HUES6 (cell line): ENCODE measurements around the gene COMMD2.
A peak's percentile ranks its signal among the peaks of the same experiment; 100 is the strongest.

ENCODE experiments used
- H3K27ac ChIP-seq: 2 replicates; pipeline ENCODE4 v1.7.0; 2013; ENCODE audit warnings: low read depth, mild to moderate bottlenecking, low read length, inconsistent platforms
- H3K27me3 ChIP-seq: 2 replicates; pipeline ENCODE4 v1.6.1; 2013; ENCODE audit warnings: low read length; ENCODE audit not compliant: control insufficient read depth, insufficient read depth
- H3K36me3 ChIP-seq: 2 replicates; pipeline ENCODE4 v1.6.1; 2013; ENCODE audit warnings: low read length; ENCODE audit not compliant: control insufficient read depth, insufficient read depth
- H3K4me1 ChIP-seq: 2 replicates; pipeline ENCODE4 v1.6.1; 2013; ENCODE audit warnings: low read length; ENCODE audit not compliant: control insufficient read depth, insufficient read depth
- H3K4me3 ChIP-seq: 2 replicates; pipeline ENCODE4 v1.5.1; 2013; ENCODE audit warnings: low read depth, low read length
- H3K9ac ChIP-seq: one replicate; pipeline ENCODE4 v1.6.1; 2013; ENCODE audit warnings: mild to moderate bottlenecking, low read length
- H3K9me3 ChIP-seq: 2 replicates; pipeline ENCODE4 v1.6.1; 2013; ENCODE audit warnings: low read depth, low read length; ENCODE audit not compliant: control insufficient read depth, insufficient read depth

COMMD2 gene

GRCh38 chr3:149753717-149754116, 1.4 kb upstream of the COMMD2 start:
- no peaks in the 10 kb centered on the region for H3K4me1 ChIP-seq
- no peaks in the 10 kb centered on the region for H3K9me3 ChIP-seq
- H3K4me3 ChIP-seq: no peak overlapping the region
- H3K27me3 ChIP-seq: no peaks in the 10 kb centered on the region
- peaks cover 15% of the 10 kb centered on the region for H3K36me3 ChIP-seq
- H3K9ac ChIP-seq: no peak overlapping the region
- no peak overlapping the region for H3K27ac ChIP-seq

DNA sequence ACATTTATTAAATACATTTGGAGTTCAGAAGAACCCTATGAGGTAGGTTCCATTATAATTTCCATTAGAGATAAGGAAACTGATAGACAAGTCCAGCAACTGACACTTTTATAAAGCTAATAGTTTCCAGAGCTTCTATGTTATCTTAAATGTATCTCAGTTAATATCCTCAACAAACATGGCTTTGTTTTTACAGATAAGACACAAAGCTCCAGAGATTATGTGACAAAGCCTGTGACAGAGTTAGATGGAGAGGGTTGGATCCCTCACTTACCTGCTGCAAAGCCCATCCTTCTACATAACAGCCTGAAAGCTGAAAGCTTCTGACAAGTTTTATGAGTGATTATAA, 473 bp upstream of the COMMD2 start:
- no peaks in the 10 kb centered on the region for H3K4me1 ChIP-seq
- H3K9me3 ChIP-seq: no peaks in the 10 kb centered on the region
- no peak overlapping the region for H3K27ac ChIP-seq
- peak overlapping the region; percentile 91 for H3K9ac ChIP-seq
- peak overlapping the region; percentile 95 for H3K4me3 ChIP-seq
- peaks cover 25% of the 10 kb centered on the region for H3K36me3 ChIP-seq
- no peaks in the 10 kb centered on the region for H3K27me3 ChIP-seq

DNA sequence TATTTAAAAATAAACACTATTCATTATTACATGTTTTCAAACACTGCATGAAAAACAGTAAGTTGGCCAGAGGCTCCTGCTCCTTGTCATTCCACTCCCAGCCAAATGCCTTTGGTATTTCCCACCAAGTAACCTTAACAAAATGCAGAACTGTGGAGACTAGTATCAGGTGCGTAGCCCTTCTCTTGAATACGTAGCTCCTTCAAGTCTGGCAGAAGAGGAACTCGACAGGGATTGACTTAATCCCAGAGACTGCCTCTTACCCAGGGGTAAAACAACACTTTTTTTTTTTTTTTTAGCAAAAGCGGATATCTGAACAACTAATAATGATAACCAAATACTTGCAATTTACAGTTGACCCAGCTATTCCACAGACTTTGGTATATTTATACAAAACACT, 738 bp downstream of the COMMD2 start:
- Histone ChIP-seq H3K27me3 (no peaks in the 10 kb centered on the region), H3K9ac (peak overlapping the region; percentile 91), H3K4me1 (no peaks in the 10 kb centered on the region), H3K9me3 (no peaks in the 10 kb centered on the region), H3K27ac (no peak overlapping the region), H3K36me3 (peaks cover 33% of the 10 kb centered on the region), H3K4me3 (peak overlapping the region; percentile 95)

GRCh38 chr3:149744606-149745005, 7.7 kb downstream of the COMMD2 start:
- Histone ChIP-seq H3K9ac (no peak overlapping the region), H3K4me3 (no peak overlapping the region), H3K9me3 (no peaks in the 10 kb centered on the region), H3K4me1 (no peaks in the 10 kb centered on the region), H3K36me3 (peaks cover 77% of the 10 kb centered on the region), H3K27ac (no peak overlapping the region), H3K27me3 (no peaks in the 10 kb centered on the region)

GRCh38 chr3:149744151-149744550, 8.1 kb downstream of the COMMD2 start:
- Histone ChIP-seq H3K9me3 (no peaks in the 10 kb centered on the region), H3K27ac (no peak overlapping the region), H3K4me3 (no peak overlapping the region), H3K4me1 (no peaks in the 10 kb centered on the region), H3K27me3 (no peaks in the 10 kb centered on the region), H3K9ac (no peak overlapping the region), H3K36me3 (peaks cover 78% of the 10 kb centered on the region)

GRCh38 chr3:149739396-149739795, 12.9 kb downstream of the COMMD2 start:
- no peaks in the 10 kb centered on the region for H3K4me1 ChIP-seq
- H3K27ac ChIP-seq: no peak overlapping the region
- H3K36me3 ChIP-seq: peaks cover 44% of the 10 kb centered on the region

GRCh38 chr3:149738876-149739275, 13.4 kb downstream of the COMMD2 start:
- Histone ChIP-seq H3K27ac (no peak overlapping the region), H3K27me3 (no peaks in the 10 kb centered on the region), H3K4me1 (no peaks in the 10 kb centered on the region), H3K4me3 (no peak overlapping the region), H3K9ac (no peak overlapping the region), H3K9me3 (no peaks in the 10 kb centered on the region), H3K36me3 (peaks cover 39% of the 10 kb centered on the region)

More at GRCh38 chr3:149739396-149739795, 12.9 kb downstream of the COMMD2 start:
- no peaks in the 10 kb centered on the region for H3K9me3 ChIP-seq
- no peaks in the 10 kb centered on the region for H3K27me3 ChIP-seq
- no peak overlapping the region for H3K9ac ChIP-seq
- H3K4me3 ChIP-seq: no peak overlapping the region

DNA sequence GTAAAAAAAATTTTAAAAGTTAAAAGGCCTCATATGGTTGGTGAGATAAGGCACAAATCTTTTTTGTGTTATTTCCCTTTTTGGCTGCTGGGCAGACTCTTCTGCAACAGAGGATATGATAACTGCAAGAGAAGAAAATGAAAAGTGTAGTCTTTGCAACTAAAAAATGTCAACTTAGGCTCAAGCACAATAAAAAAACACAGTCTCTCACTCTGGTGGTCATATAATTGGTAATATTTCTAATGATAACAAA, 15.4 kb downstream of the COMMD2 start:
- H3K36me3 ChIP-seq: peaks cover 27% of the 10 kb centered on the region
- H3K27me3 ChIP-seq: no peaks in the 10 kb centered on the region
- H3K27ac ChIP-seq: no peak overlapping the region
- H3K4me1 ChIP-seq: no peaks in the 10 kb centered on the region
- H3K4me3 ChIP-seq: no peak overlapping the region
- H3K9me3 ChIP-seq: no peaks in the 10 kb centered on the region
- no peak overlapping the region for H3K9ac ChIP-seq

GRCh38 chr3:149736175-149736952, 15.9 kb downstream of the COMMD2 start:
- no peak overlapping the region for H3K27ac ChIP-seq
- H3K4me3 ChIP-seq: no peak overlapping the region

DNA sequence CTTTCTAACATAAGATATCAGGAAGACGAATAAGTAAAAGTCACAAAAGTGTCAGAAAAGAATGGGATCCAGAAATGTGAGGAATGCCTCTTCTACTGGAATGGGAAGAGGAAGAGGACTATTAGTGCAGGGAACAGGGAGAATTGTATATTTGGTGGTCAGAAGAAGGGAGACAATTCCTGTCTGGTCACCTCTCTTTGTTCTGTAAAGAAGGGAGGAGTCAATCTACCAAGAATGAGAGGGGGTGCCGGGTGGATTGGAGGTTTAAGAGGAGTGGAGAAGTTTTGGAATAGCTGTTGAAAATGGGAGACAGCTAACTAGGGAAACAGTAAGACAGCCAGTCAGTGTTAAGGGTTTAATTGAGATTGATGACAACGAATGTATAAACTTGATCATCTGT, 20.1 kb downstream of the COMMD2 start:
- no peaks in the 10 kb centered on the region for H3K27me3 ChIP-seq
- H3K36me3 ChIP-seq: no peaks in the 10 kb centered on the region
- H3K4me3 ChIP-seq: no peak overlapping the region
- no peak overlapping the region for H3K27ac ChIP-seq
- no peaks in the 10 kb centered on the region for H3K9me3 ChIP-seq
- H3K9ac ChIP-seq: no peak overlapping the region
- H3K4me1 ChIP-seq: no peaks in the 10 kb centered on the region

More at GRCh38 chr3:149736175-149736952, 15.9 kb downstream of the COMMD2 start:
- Histone ChIP-seq H3K9me3 (no peaks in the 10 kb centered on the region), H3K9ac (no peak overlapping the region), H3K27me3 (no peaks in the 10 kb centered on the region), H3K4me1 (no peaks in the 10 kb centered on the region), H3K36me3 (peaks cover 23% of the 10 kb centered on the region)

- H3K4me3 ChIP-seq: no peak overlapping the region
- no peaks in the 10 kb centered on the region for H3K9me3 ChIP-seq
Observed at GRCh38 chr3:149727656-149728055, 24.6 kb downstream of the COMMD2 start.

More at GRCh38 chr3:149727656-149728055, 24.6 kb downstream of the COMMD2 start:
- Histone ChIP-seq H3K36me3 (no peaks in the 10 kb centered on the region), H3K4me1 (no peaks in the 10 kb centered on the region), H3K9ac (no peak overlapping the region), H3K27me3 (no peaks in the 10 kb centered on the region), H3K27ac (no peak overlapping the region)
